PC-3 (cell line): ENCODE data around the gene CCNYL1. TPM values are rescaled to one million over a fixed set of nuclear protein-coding genes. Genes with fewer than 3 reads are reported as not detected.

Experiments
- ATAC-seq: fragments of 200-7000 bp; cut with Tn5 transposase; 2 replicates; pipeline ENCODE4 v1.9.1; 2020; ENCODE audit warnings: mild to moderate bottlenecking, moderate library complexity
- BruUV-seq: library from RNA; stranded (reverse); fragments of 400-500 nt; replicated peaks from 2 replicates; lab custom pipeline; 2021; lab: Mats Ljungman, UMichigan
- CTCF ChIA-PET: fragments of 300-600 bp; sonication (Branson Sonifier 250); formaldehyde crosslinking; loops from one replicate; lab custom pipeline; 2022; ENCODE audit warnings: antibody characterized with exemption; lab: Charles Lee
- POLR2A ChIA-PET: fragments of 300-600 bp; sonication (Branson Sonifier 250); formaldehyde crosslinking; loops from one replicate; lab custom pipeline; 2022; ENCODE audit warnings: antibody characterized with exemption; ENCODE audit not compliant: unreplicated experiment; lab: Charles Lee
- DNase-seq: peaks from one replicate; pipeline ENCODE4 v3.0.0-alpha.2; 2015
- H2AFZ ChIP-seq: fragments of 300-600 bp; sonication (generic); 2 replicates; pipeline ENCODE4 v1.6.0; 2016; ENCODE audit warnings: antibody characterized with exemption, low read length
- H3F3A ChIP-seq: fragments of 300-600 bp; sonication (generic); one replicate; pipeline ENCODE4 v1.6.0; 2017; ENCODE audit warnings: antibody characterized with exemption, low read length, control low read depth, mild to moderate bottlenecking; ENCODE audit not compliant: unreplicated experiment
- H3K27ac ChIP-seq: fragments of 300-600 bp; sonication (generic); 2 replicates; pipeline ENCODE4 v1.5.1; 2016; ENCODE audit warnings: mild to moderate bottlenecking, low read length
- H3K27me3 ChIP-seq: fragments of 300-600 bp; sonication (generic); 2 replicates; pipeline ENCODE4 v1.6.1; 2016; ENCODE audit warnings: low read length, mixed read lengths
- H3K36me3 ChIP-seq: fragments of 300-600 bp; sonication (generic); 2 replicates; pipeline ENCODE4 v1.6.1; 2016; ENCODE audit warnings: low read depth, mixed run types, low read length, mixed read lengths
- H3K4me1 ChIP-seq: fragments of 300-600 bp; sonication (generic); 2 replicates; pipeline ENCODE4 v1.5.1; 2016; ENCODE audit warnings: low read length; ENCODE audit not compliant: insufficient read depth
- H3K4me2 ChIP-seq: fragments of 300-600 bp; sonication (generic); 2 replicates; pipeline ENCODE4 v1.6.0; 2016; ENCODE audit warnings: low read length
- H3K4me3 ChIP-seq: fragments of 300-600 bp; sonication (generic); 2 replicates; pipeline ENCODE4 v1.5.1; 2016; ENCODE audit warnings: mild to moderate bottlenecking, low read length, mixed read lengths
- H3K79me2 ChIP-seq: fragments of 300-600 bp; sonication (generic); 2 replicates; pipeline ENCODE4 v1.6.1; 2017; ENCODE audit warnings: low read length, mixed read lengths
- H3K9ac ChIP-seq: fragments of 300-600 bp; sonication (generic); 2 replicates; pipeline ENCODE4 v1.6.0; 2016; ENCODE audit warnings: mild to moderate bottlenecking, low read length
- H3K9me2 ChIP-seq: fragments of 300-600 bp; sonication (generic); replicated peaks from 2 replicates; pipeline ENCODE4 v1.6.1; 2016; ENCODE audit warnings: mixed run types, low read length, mixed read lengths
- H3K9me3 ChIP-seq: fragments of 300-600 bp; sonication (generic); 2 replicates; pipeline ENCODE4 v1.6.1; 2016; ENCODE audit warnings: low read length, mixed read lengths
- H4K20me1 ChIP-seq: fragments of 300-600 bp; sonication (generic); 2 replicates; pipeline ENCODE4 v1.6.1; 2016; ENCODE audit warnings: low read length, mixed read lengths
- EZH2 ChIP-seq: fragments of 300-600 bp; sonication (generic); IDR thresholded peaks from one replicate; pipeline ENCODE4 v1.6.1; 2017; ENCODE audit warnings: antibody characterized with exemption, mild to moderate bottlenecking, low read length; ENCODE audit not compliant: unreplicated experiment
- EZH2phosphoT487 ChIP-seq: fragments of 300-600 bp; sonication (generic); IDR thresholded peaks from 2 replicates; pipeline ENCODE4 v1.6.1; 2018; ENCODE audit warnings: mild to moderate bottlenecking, antibody characterized with exemption, low read length, borderline replicate concordance
- intact Hi-C: fragments of 100-400 bp; cut with micrococcal nuclease; formaldehyde crosslinking; loops from 2 replicates; pipeline ENCODE4 v1.9.0; 2023
- total RNA-seq: library from RNA; depleted of rRNA; stranded (reverse); fragments of >200 nt; gene quantifications from 2 replicates; pipeline ENCODE4 v1.2.3, GENCODE V29; 2014
- TF ChIP-seq, protein P1 (sequence below): fragments of 300-600 bp; sonication (generic); conservative IDR thresholded peaks from 2 replicates; pipeline ENCODE4 v1.5.1; 2017; ENCODE audit warnings: antibody characterized with exemption, low read depth, mild to moderate bottlenecking, low read length

CCNYL1 gene
- total RNA-seq, 1 experiment from 2014 or later = 14.7 TPM

- POLR2A ChIA-PET = no interaction called here
- ATAC-seq = no peak
- Histone ChIP-seq H3K79me2 (no peaks in the 10 kb centered on the region), H2AFZ (no peak overlapping the region), H3K4me3 (no peak overlapping the region), H3K9me2 (no peaks in the 10 kb centered on the region), H3K4me2 (no peak overlapping the region), H3K27ac (no peak overlapping the region), H3K27me3 (no peaks in the 10 kb centered on the region), H3K9ac (no peak overlapping the region), H4K20me1 (no peaks in the 10 kb centered on the region), H3K36me3 (no peaks in the 10 kb centered on the region), H3K9me3 (no peaks in the 10 kb centered on the region), H3K4me1 (peaks cover 9% of the 10 kb centered on the region), H3F3A (no peaks in the 10 kb centered on the region)
- BruUV-seq = no TSS peak
- intact Hi-C loops = no loop called here
- TF ChIP-seq EZH2 (no peak), EZH2phosphoT487 (no peak)
- TF ChIP-seq, protein P1, sequence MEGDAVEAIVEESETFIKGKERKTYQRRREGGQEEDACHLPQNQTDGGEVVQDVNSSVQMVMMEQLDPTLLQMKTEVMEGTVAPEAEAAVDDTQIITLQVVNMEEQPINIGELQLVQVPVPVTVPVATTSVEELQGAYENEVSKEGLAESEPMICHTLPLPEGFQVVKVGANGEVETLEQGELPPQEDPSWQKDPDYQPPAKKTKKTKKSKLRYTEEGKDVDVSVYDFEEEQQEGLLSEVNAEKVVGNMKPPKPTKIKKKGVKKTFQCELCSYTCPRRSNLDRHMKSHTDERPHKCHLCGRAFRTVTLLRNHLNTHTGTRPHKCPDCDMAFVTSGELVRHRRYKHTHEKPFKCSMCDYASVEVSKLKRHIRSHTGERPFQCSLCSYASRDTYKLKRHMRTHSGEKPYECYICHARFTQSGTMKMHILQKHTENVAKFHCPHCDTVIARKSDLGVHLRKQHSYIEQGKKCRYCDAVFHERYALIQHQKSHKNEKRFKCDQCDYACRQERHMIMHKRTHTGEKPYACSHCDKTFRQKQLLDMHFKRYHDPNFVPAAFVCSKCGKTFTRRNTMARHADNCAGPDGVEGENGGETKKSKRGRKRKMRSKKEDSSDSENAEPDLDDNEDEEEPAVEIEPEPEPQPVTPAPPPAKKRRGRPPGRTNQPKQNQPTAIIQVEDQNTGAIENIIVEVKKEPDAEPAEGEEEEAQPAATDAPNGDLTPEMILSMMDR = no peak
- CTCF ChIA-PET = interaction anchor here (0.6 kb wide), 1 partner anchor 38 kb away, joined by 3 read pairs; no protein-coding TSS in a partner anchor
- DNase-seq = no peak
Measured at GRCh38 chr2:207790898-207791297, 79.5 kb downstream of the CCNYL1 start.

DNA sequence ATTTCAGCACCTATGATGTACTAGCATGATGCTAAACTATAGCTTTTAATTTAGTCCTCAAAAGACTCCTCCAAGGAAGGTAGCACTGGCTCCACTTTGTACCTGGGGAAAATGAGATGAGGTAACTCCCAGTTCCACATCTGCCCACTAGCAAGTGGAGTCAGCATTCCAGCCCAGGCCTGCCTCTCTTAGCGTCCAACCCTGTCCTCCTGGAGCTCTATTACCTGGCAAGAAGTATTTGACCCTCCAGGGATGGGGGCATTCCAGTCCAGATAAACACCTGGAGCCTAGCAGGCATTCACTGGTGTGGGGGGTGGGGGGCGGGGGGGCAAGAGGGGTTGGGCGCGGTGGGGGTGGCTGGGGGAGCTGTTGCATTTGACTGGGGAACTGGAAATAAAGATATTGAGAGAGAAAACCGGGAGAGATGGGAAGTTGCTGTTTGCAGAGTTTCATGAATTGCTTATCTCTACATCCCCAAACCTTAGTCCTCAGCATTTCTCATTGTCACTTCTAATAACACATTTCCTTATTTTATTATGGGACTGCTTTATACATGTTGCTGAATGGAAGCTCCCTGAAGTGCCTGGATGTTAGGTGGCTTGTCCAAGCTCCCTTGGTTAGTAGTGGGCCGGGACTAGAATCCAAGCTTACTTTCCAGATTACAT lies 80.3 kb downstream of the CCNYL1 start:
- H3K9me3 ChIP-seq = no peaks in the 10 kb centered on the region
- no peaks in the 10 kb centered on the region for H3F3A ChIP-seq
- H3K79me2 ChIP-seq = no peaks in the 10 kb centered on the region
- intact Hi-C loops = no loop called here
- H3K9me2 ChIP-seq = no peaks in the 10 kb centered on the region
- DNase-seq = no peak
- CTCF ChIA-PET = interaction anchor here (0.6 kb wide), 2 partner anchors 37 to 106 kb away, joined by 3 to 5 read pairs; no protein-coding TSS in a partner anchor
- no TSS peak for BruUV-seq
- H3K9ac ChIP-seq = no peak overlapping the region
- no peaks in the 10 kb centered on the region for H4K20me1 ChIP-seq
- H3K4me3 ChIP-seq = no peak overlapping the region
- TF ChIP-seq, protein P1 = no peak
- TF ChIP-seq EZH2 = no peak
- no peak for TF ChIP-seq EZH2phosphoT487
- H3K4me1 ChIP-seq = peaks cover 12% of the 10 kb centered on the region
- H3K27ac ChIP-seq = no peak overlapping the region
- POLR2A ChIA-PET = interaction anchor here (0.6 kb wide), 2 partner anchors 124 to 230 kb away, joined by 3 to 4 read pairs; no protein-coding TSS in a partner anchor
- H2AFZ ChIP-seq = no peak overlapping the region
- no peak for ATAC-seq
- H3K4me2 ChIP-seq = no peak overlapping the region
- H3K27me3 ChIP-seq = no peaks in the 10 kb centered on the region
- no peaks in the 10 kb centered on the region for H3K36me3 ChIP-seq

GRCh38 chr2:207792244-207792785 lies 80.9 kb downstream of the CCNYL1 start:
- DNase-seq (peak; percentile 78), ATAC-seq (peak; percentile 95)
- H3K4me2 ChIP-seq = peak overlapping the region; percentile 58
- H3F3A ChIP-seq = no peaks in the 10 kb centered on the region
- no peaks in the 10 kb centered on the region for H3K36me3 ChIP-seq
- peaks cover 13% of the 10 kb centered on the region for H3K4me1 ChIP-seq
- ChIA-PET POLR2A (interaction anchor here (0.6 kb wide), 2 partner anchors 123 to 229 kb away, joined by 3 to 4 read pairs; no protein-coding TSS in a partner anchor), CTCF (interaction anchor here (0.6 kb wide), 1 partner anchor 106 kb away, joined by 5 read pairs; no protein-coding TSS in a partner anchor)
- H3K4me3 ChIP-seq = no peak overlapping the region
- no peaks in the 10 kb centered on the region for H3K9me3 ChIP-seq
- H3K79me2 ChIP-seq = no peaks in the 10 kb centered on the region
- H3K27ac ChIP-seq = peak overlapping the region; percentile 86
- no peaks in the 10 kb centered on the region for H4K20me1 ChIP-seq
- BruUV-seq = TSS peak; percentile 75
- TF ChIP-seq, protein P1 = no peak
- no peak for TF ChIP-seq EZH2
- no peak for TF ChIP-seq EZH2phosphoT487
- intact Hi-C loops = no loop called here
- H3K9me2 ChIP-seq = no peaks in the 10 kb centered on the region
- H3K9ac ChIP-seq = peak overlapping the region; percentile 48; the same call in 1 of the 2 replicates
- H3K27me3 ChIP-seq = no peaks in the 10 kb centered on the region
- H2AFZ ChIP-seq = peak overlapping the region; percentile 85
